ENCODE measurements around the gene GLO1.

Gene GLO1

DNA sequence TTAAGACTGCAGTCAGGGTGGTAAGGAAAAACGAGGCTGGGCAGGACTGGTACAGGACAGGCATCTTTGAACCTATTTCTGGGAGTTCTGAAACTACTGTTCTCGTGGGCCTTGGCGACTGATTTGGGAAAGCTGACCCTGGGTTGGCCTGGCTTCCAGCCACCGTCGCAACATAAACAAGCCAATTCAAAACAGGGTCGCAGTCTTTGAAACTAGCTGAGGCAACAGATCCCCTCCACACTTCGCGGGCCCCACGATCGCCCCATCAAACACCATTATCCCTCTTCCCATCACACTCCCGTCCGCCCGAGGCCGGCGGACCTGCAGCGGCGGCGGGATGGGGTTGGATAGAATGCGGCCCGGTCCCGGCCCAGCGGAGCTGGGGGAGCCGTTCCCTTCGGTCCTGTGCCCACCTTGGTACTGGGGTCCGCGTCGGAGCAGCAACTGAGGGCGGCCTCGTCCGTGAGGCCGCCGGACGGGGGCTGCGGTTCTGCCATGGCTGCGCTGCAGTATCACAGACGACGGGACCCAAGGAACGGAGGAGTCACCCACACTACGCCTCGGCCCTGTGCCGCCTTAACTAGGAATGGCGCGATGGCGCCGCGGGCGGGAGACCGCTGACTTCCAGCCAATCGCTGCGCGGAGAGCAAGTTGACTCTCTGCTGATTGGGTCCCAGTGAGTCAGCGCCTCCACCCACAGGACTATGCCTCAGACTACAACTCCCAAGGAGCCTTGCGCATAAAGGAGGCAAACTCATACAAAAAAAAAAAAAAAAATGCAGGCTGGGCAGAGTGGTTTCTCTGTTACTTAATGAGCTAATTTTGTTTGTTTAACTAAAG is at the start of gene GLO1:
Gene GLO1, minus strand, starts transcription at position 588 of the 840 bp plus-strand sequence. Its CDS starts 91 bp downstream, at position 497.
- peak; percentile 85 for DNase-seq

DNA sequence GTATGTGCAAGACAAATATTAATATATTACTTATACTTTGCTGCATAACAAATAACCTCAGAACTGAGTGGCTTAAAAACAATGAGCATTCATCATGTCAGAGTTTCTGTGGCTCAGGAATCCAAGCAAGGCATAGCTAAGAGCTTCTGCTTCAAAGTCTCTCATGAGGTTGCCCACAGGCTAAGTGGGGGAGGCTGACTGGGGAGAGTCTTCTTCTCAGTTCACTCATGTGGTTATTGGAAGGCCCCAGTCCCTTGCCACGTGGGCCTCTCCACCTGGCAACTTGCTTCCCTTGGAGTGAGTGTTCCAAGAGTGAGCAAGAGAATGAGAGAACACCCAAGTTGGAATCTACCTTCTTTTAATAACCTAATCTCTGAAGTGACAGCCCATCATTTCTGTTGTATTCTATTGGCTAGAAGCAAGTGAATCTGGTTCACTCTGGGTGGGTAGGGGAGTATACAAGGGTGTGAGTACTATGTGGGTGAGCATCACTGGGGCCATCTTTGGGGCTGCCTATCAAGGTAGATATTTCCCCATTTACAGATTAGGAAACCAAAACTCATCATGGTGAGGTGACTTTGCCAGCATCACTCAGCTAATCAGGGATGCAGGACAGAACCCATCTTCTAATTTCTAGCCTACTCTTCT is 48.1 kb upstream of the GLO1 start:
- no peak for DNase-seq

DNA sequence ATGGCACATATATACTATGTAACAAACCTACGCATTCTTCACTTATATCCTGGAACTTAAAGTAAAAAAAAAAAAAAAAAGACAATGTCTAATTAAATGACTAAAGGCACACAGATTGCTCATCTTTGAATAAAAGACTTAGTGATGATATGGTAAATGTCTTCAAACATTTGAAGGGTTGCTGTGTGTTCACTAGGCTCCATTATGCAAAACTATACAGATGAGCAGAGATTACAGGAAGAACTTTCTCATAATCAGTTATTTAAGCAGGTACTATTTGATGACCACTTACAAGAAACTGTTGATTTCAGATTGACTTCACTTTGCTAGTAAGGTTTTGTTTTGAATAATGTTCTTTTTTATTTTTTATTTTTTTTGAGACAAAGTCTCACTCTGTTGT is 46.5 kb upstream of the GLO1 start:
- DNase-seq, result no peak

DNA sequence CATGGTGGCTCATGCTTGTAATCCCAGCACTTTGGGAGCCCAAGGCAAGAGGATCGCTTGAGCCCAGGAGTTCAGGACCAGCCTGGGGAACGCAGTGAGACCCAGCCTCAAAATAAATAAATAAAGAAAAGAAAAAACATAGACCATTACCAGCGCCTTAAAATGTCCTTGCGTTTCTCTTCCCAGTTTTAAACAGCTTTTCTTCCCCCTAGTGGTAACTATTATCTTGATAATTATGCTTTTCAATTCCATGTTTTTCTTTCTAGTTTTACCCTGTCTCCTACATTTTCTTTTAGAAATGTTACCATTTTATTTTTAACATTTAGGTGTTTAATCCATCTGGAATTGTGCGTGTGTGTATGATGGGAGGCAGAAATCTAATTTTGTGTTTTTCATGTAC is 36.6 kb upstream of the GLO1 start:
- DNase-seq, result no peak

DNA sequence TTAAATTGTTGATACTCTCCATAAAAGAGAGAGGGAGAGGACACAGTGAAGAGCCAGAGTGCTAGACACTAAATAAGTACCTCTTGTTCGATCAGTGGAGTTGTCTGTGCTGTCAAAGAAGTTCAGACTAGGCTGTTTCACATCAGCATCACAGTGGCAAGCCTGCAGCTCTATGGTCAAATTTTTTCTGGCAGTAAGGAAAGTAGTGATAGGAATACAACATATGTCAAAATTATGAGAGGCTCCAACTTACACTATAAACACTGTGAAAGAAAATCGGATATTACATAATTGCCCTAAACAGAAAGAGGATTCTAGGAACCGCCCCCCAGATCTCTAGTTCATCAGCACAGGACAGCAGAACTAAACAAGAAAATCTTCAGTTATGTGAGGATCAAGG is 35.3 kb upstream of the GLO1 start:
- DNase-seq, result no peak

DNA sequence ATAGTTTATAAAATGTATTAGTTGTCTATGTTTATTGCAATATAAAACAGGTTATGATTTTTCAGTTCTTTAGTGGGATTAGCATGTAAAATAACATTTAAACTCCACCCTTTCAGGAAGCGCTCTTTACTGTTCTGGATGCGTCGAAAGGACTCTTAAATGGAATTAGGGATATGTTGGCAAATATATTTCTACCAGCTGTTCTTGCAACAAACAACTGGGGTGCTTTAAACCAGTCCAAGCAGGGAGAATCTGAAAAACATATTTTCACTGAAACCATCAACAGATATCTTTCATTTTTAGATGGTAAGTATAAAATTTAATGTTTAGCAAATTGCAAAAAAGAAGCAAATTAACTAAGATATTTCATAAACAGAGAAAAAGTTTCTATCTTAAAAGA is 34.0 kb upstream of the GLO1 start:
- DNase-seq, result no peak

DNA sequence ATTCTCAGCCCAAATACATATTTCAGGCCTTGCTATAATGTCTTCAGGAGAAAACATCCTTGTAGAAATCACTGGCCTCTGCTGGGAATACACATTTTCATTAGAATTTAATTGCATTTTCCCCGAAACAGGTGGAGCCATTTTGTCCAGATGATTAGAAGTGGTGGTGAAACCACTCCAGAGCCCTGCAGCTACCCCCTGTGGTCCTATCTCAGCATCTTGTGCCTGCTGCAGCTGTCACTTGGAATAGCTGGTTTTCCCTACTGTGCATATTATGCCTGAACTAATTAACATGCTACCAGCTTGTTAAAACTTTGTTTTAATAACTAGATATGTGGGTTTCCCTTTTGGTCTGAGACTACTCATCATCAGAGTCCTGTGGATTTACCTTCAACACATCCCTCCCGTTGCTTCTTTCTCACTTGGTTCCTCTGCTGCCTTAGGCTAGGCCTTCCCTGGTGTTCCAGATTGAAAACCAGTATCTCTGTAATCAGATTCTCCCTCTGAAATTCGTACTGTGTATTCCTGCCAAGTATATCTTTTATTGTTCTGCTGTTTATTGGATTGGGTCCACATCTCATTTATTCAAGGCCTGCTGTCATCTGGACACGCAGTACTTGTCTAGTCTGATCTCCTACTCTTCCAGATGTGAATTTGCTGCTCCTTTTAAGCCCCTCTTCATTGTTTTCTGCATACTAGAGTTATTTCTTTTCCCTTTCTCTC is 27.4 kb upstream of the GLO1 start:
- peak; percentile 24 for DNase-seq

DNA sequence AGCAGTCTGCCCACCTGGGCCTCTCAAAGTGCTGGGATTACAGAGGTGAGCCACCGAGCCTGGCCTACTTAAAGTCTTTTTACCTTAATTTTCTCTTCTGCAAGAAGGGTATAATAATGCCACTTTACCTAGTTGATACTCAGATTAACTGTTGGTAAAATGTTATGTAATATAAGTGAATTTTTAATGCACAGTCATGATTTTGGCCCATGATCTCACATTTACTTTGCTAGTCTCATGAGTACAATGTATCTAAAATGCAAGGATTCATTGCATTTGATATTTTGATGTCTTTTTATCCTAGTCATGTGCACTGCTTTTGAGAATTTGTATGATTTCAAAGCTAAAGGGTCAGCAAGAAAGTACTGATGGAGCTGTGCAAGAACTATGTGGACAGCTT is 25.3 kb upstream of the GLO1 start:
- no peak for DNase-seq

DNA sequence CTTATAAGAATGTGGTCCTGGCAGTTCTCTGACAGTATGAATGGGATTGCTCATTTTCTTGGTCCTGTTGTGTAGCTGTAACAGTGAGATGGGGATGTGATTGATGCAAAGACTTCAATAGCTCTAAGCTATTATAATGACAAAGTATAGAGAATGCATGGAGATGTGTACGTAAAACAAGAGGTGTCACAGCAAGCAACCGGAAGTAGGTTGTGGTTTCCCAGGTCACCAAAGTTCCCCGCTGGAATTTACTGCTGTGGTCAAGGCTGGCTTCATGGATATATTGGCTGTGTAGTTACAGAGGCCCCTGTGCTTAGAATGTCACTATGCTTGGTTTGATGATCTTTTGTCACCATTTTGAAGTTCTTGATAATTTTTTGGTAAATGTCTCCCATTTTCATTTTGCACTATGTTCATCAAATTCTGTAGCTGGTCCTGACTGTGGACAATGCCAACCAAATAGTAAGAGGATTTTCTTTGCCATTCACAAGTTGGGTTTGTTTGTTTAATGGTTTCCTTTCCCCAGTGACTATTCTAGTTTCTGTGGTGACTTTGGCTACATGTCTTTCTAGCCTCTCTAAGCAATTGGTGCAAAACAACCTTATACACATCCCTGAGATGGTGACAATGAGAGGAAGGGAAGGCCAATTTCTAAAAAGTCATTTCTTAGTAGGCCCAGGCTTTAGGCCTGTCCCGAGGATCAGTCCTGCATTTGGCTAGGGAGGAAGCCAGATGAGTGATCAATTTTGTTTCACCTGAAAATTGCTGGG is 22.7 kb upstream of the GLO1 start:
- no peak for DNase-seq

DNA sequence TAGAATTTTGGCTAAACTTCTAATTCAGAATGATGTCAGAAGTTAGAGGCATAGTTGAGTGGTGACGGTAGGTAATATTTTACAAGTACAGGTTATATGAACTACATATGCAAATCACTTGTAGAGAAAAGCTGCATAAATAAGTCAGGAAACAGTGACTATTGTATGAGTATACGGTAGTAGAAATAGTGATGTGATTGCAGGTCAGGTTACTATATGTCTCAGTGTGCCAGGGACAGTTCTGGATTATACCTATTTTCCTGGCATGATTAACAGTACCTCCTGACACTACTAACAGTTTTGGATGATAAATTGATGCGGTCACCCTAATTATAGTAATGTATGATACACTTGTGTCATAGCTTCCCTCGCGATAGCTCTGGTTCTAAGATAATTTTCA is 21.4 kb upstream of the GLO1 start:
- no peak for DNase-seq

DNA sequence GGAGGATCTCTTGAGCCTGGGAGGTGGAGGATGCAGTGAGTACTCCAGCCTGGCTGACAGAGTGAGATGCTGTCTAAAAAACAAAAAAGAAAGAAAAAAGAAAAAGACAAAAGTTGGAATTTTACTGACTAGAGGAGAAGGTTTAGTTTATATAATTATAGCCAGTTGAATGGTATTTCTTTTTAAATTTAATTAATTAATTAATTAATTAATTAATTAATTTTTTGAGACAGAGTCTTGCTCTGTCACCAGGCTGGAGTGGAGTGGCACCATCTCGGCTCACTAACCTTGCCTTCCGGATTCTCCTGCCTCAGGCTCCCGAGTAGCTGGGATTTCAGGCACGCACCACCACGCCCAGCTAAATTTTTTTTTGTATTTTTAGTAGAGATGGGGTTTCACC is 20.8 kb upstream of the GLO1 start:
- DNase-seq, result no peak

DNA sequence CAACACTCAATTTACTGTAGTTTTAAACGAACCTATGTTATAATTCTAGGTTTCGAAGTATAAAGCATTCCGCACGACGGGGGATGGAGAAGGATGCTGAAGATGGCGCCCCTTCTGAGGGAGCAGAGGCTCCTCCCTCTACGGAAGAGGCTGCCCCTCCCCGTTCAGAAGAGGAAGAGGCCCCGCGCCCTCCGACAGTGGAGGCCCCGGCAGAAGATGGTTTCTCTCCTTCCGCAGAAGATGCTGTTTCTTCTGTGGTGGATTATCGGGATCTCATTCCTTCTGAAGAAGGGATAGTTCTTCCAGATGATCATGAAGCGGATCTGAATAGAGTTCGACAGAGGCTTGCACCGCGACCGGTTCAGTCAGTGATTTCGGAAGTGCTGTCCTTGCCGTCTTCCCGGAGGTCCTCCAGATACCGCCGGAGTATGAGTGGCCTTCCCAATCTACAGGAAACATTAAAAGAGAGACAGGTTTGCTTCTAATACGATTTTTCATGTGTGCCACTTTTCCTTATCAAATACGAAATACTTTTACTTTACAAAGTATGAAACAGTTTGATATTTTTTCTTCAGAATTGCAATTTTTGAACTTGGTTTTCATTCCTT is 19.9 kb upstream of the GLO1 start:
- DNase-seq, result no peak

DNA sequence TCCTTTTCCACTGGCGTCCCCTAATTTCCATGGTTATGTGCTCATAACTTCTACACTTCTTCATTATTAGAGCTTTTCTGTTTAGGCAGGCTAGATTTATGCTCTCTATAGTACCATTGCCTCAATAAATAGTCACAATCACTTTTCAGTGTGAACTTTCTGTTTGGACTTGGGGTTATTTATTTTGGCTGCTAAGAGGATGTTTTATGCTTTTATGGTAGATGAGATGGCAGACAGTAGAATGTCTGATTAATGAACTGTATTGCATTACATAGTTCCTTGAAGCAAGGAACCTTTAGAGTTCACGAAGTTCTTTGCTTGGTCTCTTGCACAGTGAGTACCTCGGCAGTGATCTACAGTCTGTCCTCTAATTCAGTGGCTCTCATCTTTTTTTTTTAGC is 19.1 kb upstream of the GLO1 start:
- no peak for DNase-seq

DNA sequence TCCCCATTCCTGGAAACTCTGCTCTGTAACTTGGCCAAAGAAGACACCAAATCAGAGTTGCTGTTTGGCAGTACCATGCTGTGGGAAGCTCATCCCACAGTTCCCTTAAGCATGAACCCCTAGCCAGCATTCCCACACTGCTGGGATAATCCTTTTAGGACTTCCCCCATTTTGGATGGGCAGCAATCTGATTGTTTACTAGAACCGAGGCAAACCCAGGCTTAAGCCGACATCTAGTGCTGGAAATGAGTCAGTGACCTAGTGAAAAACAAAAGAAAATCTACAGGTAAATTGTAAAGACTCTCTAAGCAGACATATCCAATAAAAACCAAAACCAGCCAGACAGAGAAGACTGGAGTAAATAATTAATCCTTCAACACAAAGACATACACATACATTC is 17.4 kb upstream of the GLO1 start:
- DNase-seq, result no peak

DNA sequence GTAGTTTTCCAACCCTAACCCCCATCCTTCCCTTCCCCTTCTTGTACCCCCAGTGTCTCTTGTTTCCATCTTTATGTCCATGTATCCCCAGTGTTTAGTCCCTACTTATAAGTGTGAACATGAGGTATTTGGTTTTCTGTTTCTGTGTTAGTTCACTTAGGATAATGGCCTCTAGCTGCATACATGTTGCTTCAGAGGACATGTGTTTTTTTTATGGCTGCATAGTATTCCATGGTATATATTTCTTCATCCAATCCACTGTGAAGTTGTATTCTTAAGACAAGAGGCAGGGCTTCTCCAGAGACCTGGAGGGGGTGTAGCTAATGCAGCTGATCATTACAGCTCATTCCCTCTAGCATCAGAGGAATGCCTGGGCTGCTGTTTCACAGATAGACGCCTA is 16.4 kb upstream of the GLO1 start:
- DNase-seq, result no peak

DNA sequence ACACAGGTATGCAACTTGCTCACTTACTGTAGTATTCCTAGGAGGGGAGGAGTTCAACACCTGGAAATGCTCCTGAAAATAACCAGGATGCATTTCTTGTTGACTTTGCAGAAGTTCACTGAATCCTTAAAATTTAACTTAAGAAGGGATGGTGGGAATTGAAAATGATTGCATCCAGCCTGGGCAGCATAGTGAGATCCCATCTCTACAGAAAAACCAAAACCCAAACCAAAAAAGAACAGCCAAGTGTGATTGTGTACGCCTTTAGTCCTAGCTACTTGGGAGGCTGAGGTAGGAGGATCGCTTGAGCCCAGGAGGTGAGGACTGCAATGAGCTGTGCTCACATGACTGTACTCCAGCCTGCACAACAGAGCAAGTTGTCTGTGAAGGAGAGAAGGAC is 13.9 kb upstream of the GLO1 start:
- no peak for DNase-seq

DNA sequence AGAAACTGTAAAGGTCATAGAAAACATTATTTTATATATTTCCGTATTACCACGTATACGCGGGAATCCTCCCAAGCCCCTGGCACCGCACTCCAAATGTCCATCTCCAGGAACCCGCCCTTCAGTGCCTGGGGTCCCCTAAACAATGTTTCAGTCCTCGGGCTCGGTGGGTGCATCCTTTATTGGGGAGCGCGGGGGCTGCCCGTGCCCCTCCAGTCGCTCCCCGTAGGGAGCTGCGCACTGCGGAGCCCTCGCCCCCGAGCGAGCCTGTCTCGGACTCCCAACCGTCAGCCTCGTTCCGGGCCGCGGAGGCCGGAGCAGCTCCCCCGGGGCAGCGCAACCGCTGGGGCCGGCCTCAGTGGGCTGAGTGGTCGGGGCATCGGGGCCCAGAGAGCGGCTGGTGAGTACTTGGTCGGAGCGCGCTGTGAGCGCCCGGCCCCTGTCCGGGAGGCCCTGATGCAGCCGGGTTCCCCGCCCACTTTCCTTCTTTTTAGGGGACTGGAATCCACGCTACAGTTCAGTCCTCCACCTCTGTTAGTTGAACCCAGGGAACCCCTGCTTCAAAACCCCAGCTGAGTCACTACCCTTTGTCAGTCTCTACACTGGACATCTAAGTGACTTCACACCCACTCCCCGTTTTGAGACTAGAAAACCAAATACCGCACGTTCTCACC is 12.2 kb upstream of the GLO1 start, which contains the start of gene DNAH8:
Gene DNAH8, plus strand, starts transcription at position 296 of the 674 bp plus-strand sequence. CDS start 7,499 bp downstream, outside the sequence.
- DNase-seq, result no peak

DNA sequence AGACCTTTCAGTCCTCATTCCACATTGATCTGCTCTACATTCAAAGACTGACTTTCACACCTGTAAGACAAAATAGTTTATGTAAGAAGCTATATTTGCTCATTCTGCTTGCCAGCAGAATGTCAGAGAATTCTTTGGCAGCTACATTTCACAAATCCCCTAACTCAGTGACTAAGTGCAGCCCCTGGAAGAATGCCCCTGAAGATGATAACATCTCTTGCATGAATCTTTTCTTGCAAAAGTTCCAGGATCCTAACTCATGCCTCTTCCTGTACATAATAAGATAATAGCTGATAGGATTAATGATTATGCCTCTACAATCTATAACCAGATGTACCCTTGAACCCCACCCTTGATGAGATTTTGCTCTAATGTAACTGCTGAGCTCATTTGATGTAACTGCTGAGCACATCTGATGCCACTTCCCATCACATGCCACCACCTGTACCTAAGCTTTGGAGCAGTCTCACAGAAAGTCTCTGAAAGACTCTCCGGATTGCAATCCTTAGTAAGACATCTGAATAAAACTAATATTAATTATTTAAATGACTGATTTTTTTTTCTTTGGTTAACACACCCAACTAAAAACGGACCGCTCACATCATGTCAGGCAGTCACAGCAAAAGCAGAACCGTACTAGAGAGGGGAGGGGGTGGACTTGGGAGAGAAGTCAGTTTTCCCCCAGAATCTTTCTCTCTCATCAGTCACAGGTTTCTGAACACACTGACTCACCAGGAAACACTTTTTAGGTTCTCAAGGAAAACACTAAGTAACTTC is 11.5 kb upstream of the GLO1 start:
- DNase-seq, result no peak

DNA sequence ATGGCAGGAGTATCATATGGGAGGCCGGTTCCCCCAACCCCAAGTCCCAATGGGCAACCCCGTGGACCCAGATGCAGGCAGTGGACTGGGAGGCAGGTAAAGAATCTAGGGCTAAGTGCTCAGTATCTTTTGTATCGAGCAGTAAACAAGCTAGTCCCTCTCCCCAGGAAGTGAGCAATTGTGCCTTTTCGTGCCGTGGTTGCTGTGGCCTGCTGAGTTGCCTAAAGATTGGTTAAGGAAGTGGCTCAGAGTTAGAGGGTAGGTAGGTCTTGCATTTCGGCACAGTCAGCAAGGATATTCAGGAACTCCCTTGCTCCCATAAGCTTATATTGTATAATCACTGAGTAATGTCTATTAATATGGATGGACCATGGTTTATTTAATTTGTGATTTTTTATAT is 10.9 kb upstream of the GLO1 start:
- DNase-seq, result no peak

DNA sequence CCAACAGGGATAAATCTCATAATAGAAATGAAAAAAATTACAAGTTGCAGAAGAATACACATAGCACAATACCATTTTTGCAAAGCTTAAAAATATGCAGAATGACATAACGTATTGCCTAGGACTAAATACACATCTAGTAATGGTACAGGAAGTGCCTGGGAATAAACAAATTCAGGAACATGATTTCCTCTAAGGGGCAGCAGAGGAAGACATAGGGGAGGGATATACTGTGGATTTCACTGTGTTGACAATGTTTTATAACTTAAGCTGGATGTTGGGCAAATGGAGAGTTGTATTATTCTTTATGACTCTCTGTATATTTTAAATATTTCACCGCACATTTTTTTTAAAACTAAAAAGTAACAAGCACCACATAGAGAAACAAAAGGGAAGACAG is 5.6 kb upstream of the GLO1 start:
- no peak for DNase-seq

DNA sequence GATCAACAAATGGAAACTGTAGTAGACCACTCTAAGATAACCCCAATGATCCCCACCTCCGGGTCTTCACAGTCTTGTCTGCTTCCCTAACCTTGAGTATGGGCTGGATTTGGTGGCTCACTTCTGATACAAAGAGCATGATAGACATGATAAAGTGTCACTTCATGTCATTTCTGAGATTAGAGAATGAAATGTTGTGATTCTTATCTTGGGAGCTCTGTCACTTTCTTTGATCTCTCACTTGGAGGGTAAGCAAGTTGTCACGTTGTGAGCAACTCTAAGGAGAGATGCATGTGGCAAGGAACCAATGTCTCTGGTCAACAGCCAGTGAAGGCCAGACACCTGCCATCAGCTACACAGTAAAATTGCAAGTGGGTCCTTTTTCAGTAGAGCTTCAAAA is 3.0 kb upstream of the GLO1 start:
- no peak for DNase-seq

Data from NCI-H2029 treated with DMSO at 0.1 percent for 48 hours (cell line).